ENCODE results near the gene MAPK1.
A peak's percentile ranks its signal among the peaks of the same experiment; 100 is the strongest.
"Not testable (repeated sequence)": the region's sequence is repeated elsewhere in the genome, so short reads cannot be mapped to it uniquely, and the experiment has no call there.

The MAPK1 gene

GRCh38 chr22:21881841-21882753 lies 14.7 kb upstream of the MAPK1 start:
- TF ChIP-seq CTCF (IDR thresholded peaks at IDR 0.05; ENCODE audit: unreplicated experiment in 3 of 3), result no peak
- no peaks in the 10 kb centered on the region for H3K4me1 Mint-ChIP-seq
- no peak overlapping the region for H3K27ac Mint-ChIP-seq
- H3K27me3 Mint-ChIP-seq (ENCODE audit: low read depth), result no peaks in the 10 kb centered on the region
- no peak overlapping the region for H3K4me3 Mint-ChIP-seq
- no peaks in the 10 kb centered on the region for H3K9me3 Mint-ChIP-seq
- H3K36me3 Mint-ChIP-seq (ENCODE audit: low read depth), result no peaks in the 10 kb centered on the region

DNA sequence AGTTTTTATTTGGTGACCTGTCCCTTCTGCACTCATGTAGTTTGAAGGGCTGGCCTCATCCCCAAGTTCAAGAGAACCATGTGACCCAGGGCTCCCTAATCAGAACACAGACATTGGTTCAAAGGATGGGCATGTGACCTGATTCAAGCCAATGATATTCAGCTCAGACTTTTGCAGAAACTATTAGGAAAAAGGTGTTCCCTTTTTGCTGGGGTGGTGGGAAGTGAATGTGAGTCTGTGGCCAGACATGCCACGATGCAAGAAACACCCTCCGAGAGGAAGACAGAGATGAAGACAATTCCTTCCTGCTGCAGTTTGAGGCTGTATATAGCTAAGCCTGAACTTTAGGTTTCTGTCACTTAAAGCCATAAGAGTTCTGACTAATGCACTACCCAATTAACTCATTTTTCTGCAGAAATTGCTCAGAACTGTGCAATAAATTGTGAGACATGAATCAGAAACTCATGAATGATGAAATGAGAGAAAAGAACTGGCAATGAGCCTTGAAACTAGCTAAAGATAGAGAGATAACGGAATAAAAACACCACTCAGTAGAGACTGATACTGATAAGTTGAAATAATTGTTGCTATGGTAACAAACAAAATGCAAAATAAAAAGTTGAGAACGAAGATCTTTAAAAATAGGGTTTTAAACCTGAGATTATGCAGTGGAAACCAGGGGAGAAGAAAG lies 9.2 kb upstream of the MAPK1 start:
- Mint-ChIP-seq H3K9me3 (no peaks in the 10 kb centered on the region), H3K36me3 (ENCODE audit: low read depth) (no peaks in the 10 kb centered on the region), H3K4me1 (no peaks in the 10 kb centered on the region), H3K4me3 (no peak overlapping the region), H3K27ac (no peak overlapping the region), H3K27me3 (ENCODE audit: low read depth) (no peaks in the 10 kb centered on the region)
- no peak for TF ChIP-seq CTCF (IDR thresholded peaks at IDR 0.05; ENCODE audit: unreplicated experiment in 3 of 3)

DNA sequence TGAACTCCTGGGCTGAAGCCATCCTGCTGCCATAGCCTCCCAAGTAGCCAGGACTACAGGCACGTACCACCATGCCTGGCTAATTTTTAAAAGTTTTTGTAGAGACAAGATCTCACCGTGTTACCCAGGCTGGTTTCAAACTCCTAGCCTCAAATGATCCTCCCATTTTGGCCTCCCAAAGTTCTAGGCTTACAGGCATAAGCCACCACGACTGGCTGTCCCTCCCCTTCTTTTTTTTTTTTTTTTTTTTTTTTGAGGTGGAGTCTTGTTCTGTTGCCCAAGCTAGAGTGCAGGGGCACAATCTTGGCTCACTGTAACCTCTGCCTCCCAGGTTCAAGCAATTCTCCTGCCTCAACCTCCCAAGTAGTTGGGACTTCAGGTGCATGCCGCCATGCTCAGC lies 7.5 kb upstream of the MAPK1 start:
- H3K4me1 Mint-ChIP-seq; H3K27me3 Mint-ChIP-seq (ENCODE audit: low read depth); H3K4me3 Mint-ChIP-seq; H3K36me3 Mint-ChIP-seq (ENCODE audit: low read depth); H3K27ac Mint-ChIP-seq; H3K9me3 Mint-ChIP-seq: not testable (repeated sequence)

- no peak for TF ChIP-seq CTCF (IDR thresholded peaks at IDR 0.05; ENCODE audit: unreplicated experiment in 3 of 3)
- H3K36me3 Mint-ChIP-seq (ENCODE audit: low read depth), result no peaks in the 10 kb centered on the region
- H3K4me3 Mint-ChIP-seq, result no peak overlapping the region
- H3K27me3 Mint-ChIP-seq (ENCODE audit: low read depth), result no peaks in the 10 kb centered on the region
- H3K4me1 Mint-ChIP-seq, result no peaks in the 10 kb centered on the region
- H3K9me3 Mint-ChIP-seq, result no peaks in the 10 kb centered on the region
- no peak overlapping the region for H3K27ac Mint-ChIP-seq
Measured at GRCh38 chr22:21873619-21874018, 6.2 kb upstream of the MAPK1 start.

DNA sequence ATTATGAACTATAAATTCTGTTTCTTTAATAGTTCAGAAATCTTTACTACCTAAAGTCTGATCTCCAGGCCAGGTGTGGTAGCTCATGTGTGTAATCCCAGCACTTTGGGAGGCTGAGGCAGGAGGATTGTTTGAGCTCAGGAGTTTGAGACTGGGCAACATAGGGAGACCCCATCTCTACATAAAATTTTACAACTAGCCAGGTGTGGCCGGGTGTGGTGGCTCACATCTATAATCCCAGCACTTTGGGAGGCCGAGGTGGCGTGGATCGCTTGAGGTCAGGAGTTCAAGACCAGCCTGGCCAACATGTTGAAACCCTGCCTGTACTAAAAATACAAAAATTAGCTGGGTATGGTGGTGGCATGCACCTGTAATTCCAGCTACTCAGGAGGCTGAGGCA lies 5.3 kb upstream of the MAPK1 start:
- not testable (repeated sequence) for H3K27ac Mint-ChIP-seq; H3K36me3 Mint-ChIP-seq (ENCODE audit: low read depth); H3K27me3 Mint-ChIP-seq (ENCODE audit: low read depth); H3K9me3 Mint-ChIP-seq; H3K4me3 Mint-ChIP-seq; H3K4me1 Mint-ChIP-seq

- Mint-ChIP-seq H3K27me3 (ENCODE audit: low read depth) (no peaks in the 10 kb centered on the region), H3K9me3 (no peaks in the 10 kb centered on the region), H3K4me1 (peaks cover 29% of the 10 kb centered on the region), H3K4me3 (peak overlapping the region; percentile 82 to 89 (median 89)), H3K27ac (peak overlapping the region in 1 of 3 experiments; percentile 79), H3K36me3 (ENCODE audit: low read depth) (peaks cover 4% of the 10 kb centered on the region)
- TF ChIP-seq CTCF (IDR thresholded peaks at IDR 0.05; ENCODE audit: unreplicated experiment in 3 of 3), result no peak
Measured at GRCh38 chr22:21868651-21869050, 1.2 kb upstream of the MAPK1 start.

All from nephron (organoid).